ENCODE data around the gene GPATCH2. TPM values are rescaled to one million over a fixed set of nuclear protein-coding genes. Genes with fewer than 3 reads are reported as not detected.

Gene GPATCH2
- total RNA-seq, 1 experiment from 2014 or later = 11.3 TPM

GRCh38 chr1:217569021-217569420, 61.9 kb downstream of the GPATCH2 start:
- intact Hi-C loops (cut with micrococcal nuclease) = no loop called here

GRCh38 chr1:217568200-217568599, 62.7 kb downstream of the GPATCH2 start:
- Histone ChIP-seq H3K79me2 (ENCODE audit: insufficient read depth, low read length) (no peaks in the 10 kb centered on the region), H3K4me3 (replicated peaks in 1 of 2; ENCODE audit: low read depth in 1 of 2, low read length in 2 of 2) (no peak overlapping the region), H3K27me3 (ENCODE audit: insufficient read depth, low read length) (no peaks in the 10 kb centered on the region), H3K27ac (ENCODE audit: low read depth, low read length) (no peak overlapping the region), H3K9me3 (ENCODE audit: control insufficient read depth in 1 of 2, insufficient read depth in 1 of 2, low read depth in 1 of 2, low read length in 2 of 2) (no peaks in the 10 kb centered on the region), H3K4me1 (ENCODE audit: control insufficient read depth in 1 of 2, insufficient read depth in 2 of 2, low read length in 2 of 2) (no peaks in the 10 kb centered on the region), H3K9ac (ENCODE audit: low read length) (no peak overlapping the region), H4K20me1 (ENCODE audit: insufficient read depth) (no peaks in the 10 kb centered on the region), H2AFZ (ENCODE audit: low read depth, low read length, poor library complexity, severe bottlenecking) (no peak overlapping the region), H3K4me2 (ENCODE audit: low read length) (no peak overlapping the region), H3K9me2 (ENCODE audit: insufficient read depth) (no peaks in the 10 kb centered on the region), H3K36me3 (ENCODE audit: control insufficient read depth in 1 of 2, insufficient read depth in 2 of 2, low read length in 2 of 2) (no peaks in the 10 kb centered on the region)
- CTCF ChIA-PET = no interaction called here
- intact Hi-C loops (cut with micrococcal nuclease) = no loop called here
- ATAC-seq = no peak
- RAD21 ChIA-PET (ENCODE audit: low non-redundant PET in 1 of 2, low total read pairs in 2 of 2, uncharacterized antibody in 2 of 2, unreplicated experiment in 2 of 2) = no interaction called here
- no peak for DNase-seq (ENCODE audit: low read depth, low spot score)
- BruUV-seq (replicated peaks) = no TSS peak
- POLR2A ChIA-PET = no interaction called here
- TF ChIP-seq SP1 (IDR thresholded peaks at IDR 0.05; ENCODE audit: low read depth) (no peak), RAD21 (IDR thresholded peaks at IDR 0.05; ENCODE audit: low read depth) (no peak), EZH2phosphoT487 (IDR thresholded peaks at IDR 0.05; ENCODE audit: borderline replicate concordance) (no peak), TCF7L2 (IDR thresholded peaks at IDR 0.05; ENCODE audit: borderline replicate concordance, extremely low read depth, insufficient read depth, insufficient read length) (no peak), EZH2 (IDR thresholded peaks at IDR 0.05) (no peak), JUND (IDR thresholded peaks at IDR 0.05) (no peak), POLR2A (IDR thresholded peaks at IDR 0.05; ENCODE audit: borderline replicate concordance, extremely low read depth, insufficient read depth, insufficient read length) (no peak), SIN3A (IDR thresholded peaks at IDR 0.05; ENCODE audit: low read depth) (no peak), ELF1 (IDR thresholded peaks at IDR 0.05; ENCODE audit: borderline replicate concordance, low read depth) (no peak), ATF3 (IDR thresholded peaks at IDR 0.05) (no peak), ZNF274 (IDR thresholded peaks at IDR 0.05; ENCODE audit: low read depth, low read length) (no peak), CEBPB (IDR thresholded peaks at IDR 0.05; ENCODE audit: low read depth) (no peak), REST (IDR thresholded peaks at IDR 0.05; ENCODE audit: low read depth) (no peak), YY1 (IDR thresholded peaks at IDR 0.05; ENCODE audit: extremely low read depth, insufficient replicate concordance, low read depth, low read length) (no peak), SRF (IDR thresholded peaks at IDR 0.05; ENCODE audit: low read depth) (no peak)
- TF ChIP-seq, protein P1, sequence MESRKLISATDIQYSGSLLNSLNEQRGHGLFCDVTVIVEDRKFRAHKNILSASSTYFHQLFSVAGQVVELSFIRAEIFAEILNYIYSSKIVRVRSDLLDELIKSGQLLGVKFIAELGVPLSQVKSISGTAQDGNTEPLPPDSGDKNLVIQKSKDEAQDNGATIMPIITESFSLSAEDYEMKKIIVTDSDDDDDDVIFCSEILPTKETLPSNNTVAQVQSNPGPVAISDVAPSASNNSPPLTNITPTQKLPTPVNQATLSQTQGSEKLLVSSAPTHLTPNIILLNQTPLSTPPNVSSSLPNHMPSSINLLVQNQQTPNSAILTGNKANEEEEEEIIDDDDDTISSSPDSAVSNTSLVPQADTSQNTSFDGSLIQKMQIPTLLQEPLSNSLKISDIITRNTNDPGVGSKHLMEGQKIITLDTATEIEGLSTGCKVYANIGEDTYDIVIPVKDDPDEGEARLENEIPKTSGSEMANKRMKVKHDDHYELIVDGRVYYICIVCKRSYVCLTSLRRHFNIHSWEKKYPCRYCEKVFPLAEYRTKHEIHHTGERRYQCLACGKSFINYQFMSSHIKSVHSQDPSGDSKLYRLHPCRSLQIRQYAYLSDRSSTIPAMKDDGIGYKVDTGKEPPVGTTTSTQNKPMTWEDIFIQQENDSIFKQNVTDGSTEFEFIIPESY (IDR thresholded peaks at IDR 0.05; ENCODE audit: extremely low read depth, insufficient replicate concordance, low read length) = no peak

More at GRCh38 chr1:217569021-217569420, 61.9 kb downstream of the GPATCH2 start:
- Histone ChIP-seq H3K9me3 (ENCODE audit: control insufficient read depth in 1 of 2, insufficient read depth in 1 of 2, low read depth in 1 of 2, low read length in 2 of 2) (no peaks in the 10 kb centered on the region), H3K4me3 (replicated peaks in 1 of 2; ENCODE audit: low read depth in 1 of 2, low read length in 2 of 2) (no peak overlapping the region), H3K27ac (ENCODE audit: low read depth, low read length) (no peak overlapping the region), H3K27me3 (ENCODE audit: insufficient read depth, low read length) (no peaks in the 10 kb centered on the region), H2AFZ (ENCODE audit: low read depth, low read length, poor library complexity, severe bottlenecking) (no peak overlapping the region), H3K4me2 (ENCODE audit: low read length) (no peak overlapping the region), H3K36me3 (ENCODE audit: control insufficient read depth in 1 of 2, insufficient read depth in 2 of 2, low read length in 2 of 2) (no peaks in the 10 kb centered on the region), H3K9ac (ENCODE audit: low read length) (no peak overlapping the region), H4K20me1 (ENCODE audit: insufficient read depth) (no peaks in the 10 kb centered on the region), H3K9me2 (ENCODE audit: insufficient read depth) (no peaks in the 10 kb centered on the region), H3K4me1 (ENCODE audit: control insufficient read depth in 1 of 2, insufficient read depth in 2 of 2, low read length in 2 of 2) (no peaks in the 10 kb centered on the region), H3K79me2 (ENCODE audit: insufficient read depth, low read length) (no peaks in the 10 kb centered on the region)
- no peak for ATAC-seq
- DNase-seq (ENCODE audit: low read depth, low spot score) = no peak
- CTCF ChIA-PET = no interaction called here
- TF ChIP-seq SIN3A (IDR thresholded peaks at IDR 0.05; ENCODE audit: low read depth) = no peak
- TF ChIP-seq CEBPB (IDR thresholded peaks at IDR 0.05; ENCODE audit: low read depth) = no peak
- no TSS peak for BruUV-seq (replicated peaks)
- POLR2A ChIA-PET = no interaction called here
- RAD21 ChIA-PET (ENCODE audit: low non-redundant PET in 1 of 2, low total read pairs in 2 of 2, uncharacterized antibody in 2 of 2, unreplicated experiment in 2 of 2) = no interaction called here
